GM21619 (cell line): ENCODE data around the gene MICAL3.

ENCODE experiments used
- ATAC-seq: cut with Tn5 transposase; IDR thresholded peaks from one replicate; pipeline ENCODE4 v1.9.1; 2021; ENCODE audit not compliant: unreplicated experiment

MICAL3 gene

DNA sequence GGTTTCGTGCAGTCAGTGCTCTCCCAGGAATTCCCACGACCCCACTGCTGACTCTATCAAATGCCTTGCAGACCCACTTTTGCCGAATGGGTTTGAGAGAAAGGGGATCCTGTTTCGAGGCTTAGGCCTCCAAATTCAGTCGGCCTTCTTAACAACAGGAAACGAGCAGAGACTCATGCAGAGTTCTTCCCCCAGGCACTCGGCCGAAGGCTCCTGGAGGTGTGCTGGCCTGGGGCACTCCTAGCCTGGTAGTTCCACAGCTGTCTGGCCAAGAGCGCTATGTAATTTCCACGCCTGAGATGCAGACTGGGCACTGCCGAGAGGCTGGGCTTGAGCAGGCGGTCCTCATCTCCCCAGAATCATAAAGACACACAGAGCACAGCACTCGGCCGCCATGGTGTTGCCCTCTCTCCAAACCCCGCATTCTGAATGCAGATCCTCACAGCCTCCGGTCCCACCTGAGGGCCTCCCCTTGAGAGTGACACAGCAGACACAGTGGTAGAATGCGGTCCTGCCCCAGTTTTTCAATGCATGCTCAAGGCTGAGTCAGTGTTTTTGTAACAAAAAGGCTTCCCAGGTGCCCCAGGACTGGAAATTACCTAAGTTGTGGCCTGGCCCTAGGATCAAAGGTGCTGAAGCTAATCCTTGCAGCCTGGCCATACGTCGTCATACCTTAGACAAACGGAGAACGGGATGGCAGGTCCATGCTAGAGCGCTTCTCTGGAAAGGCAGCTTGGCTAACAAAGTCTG, 219.9 kb downstream of the MICAL3 start:
- ATAC-seq = no peak

DNA sequence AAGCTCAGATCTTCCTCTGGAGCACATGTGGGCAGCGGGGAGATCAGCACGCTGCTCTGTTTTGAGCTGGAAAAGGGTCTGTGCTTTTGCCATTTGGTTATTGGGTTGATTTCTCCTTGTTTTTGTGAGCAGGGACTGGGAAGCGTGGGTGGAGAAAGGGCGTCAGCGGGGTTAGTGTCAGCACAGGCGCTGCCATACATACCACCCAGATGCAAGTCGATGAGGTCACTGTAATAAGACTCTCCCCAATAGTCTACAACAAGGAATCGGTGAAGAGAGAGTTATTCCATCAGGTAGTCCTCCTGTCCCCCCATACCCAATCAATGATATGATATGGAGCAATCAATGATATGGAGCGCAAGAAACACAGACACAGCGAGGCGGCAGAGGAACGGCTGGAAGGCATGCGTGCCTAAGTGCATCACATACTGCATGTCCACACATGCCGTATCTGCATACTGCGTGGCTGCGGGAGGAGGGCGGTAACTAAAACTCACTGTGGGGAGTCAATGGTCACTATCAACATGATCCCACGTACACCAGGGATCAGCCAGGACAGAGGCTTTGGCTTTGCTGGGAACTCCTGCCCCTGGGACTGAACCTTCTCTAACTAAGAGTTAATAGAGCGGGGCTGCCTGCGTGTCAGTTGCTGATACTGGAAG, 220.6 kb downstream of the MICAL3 start:
- ATAC-seq = no peak

DNA sequence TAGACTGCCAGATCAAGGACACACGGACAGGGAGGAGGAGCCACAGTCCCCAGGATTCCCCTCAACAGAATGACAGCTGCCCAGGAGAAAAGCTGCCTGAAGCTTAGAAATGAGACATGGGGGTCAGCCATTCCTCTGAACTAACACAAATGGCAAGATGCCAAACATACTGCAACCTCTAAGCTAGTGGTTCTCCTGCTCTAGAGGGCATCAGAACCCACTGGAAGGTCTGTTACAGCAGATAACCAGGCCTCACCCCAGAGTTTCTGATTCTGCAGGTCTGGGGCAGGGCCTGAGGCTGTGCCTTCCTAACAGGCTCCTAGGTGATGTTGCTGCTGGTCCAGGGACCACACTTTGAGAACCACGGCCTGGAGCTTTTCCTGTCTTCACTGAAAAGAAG, 221.5 kb downstream of the MICAL3 start:
- no peak for ATAC-seq

DNA sequence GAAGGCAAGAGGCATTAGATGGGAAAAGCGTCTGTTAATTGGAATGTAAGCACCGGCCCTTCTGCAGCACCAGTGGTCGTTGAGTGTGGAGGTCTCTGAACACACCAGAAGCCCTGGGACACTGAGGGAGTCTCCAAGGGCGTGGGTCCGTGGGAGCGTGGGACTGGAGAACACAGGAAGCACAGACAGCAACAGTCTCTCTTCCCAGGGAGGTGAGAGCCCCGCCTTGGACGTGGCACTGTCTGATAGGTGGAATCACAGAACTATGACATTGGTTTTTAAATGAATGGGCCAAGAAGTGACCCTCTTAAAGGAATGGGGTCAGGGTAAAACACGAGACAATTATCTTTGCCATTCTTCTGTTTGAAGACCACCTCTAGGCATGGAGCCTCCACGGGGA, 221.9 kb downstream of the MICAL3 start:
- no peak for ATAC-seq

DNA sequence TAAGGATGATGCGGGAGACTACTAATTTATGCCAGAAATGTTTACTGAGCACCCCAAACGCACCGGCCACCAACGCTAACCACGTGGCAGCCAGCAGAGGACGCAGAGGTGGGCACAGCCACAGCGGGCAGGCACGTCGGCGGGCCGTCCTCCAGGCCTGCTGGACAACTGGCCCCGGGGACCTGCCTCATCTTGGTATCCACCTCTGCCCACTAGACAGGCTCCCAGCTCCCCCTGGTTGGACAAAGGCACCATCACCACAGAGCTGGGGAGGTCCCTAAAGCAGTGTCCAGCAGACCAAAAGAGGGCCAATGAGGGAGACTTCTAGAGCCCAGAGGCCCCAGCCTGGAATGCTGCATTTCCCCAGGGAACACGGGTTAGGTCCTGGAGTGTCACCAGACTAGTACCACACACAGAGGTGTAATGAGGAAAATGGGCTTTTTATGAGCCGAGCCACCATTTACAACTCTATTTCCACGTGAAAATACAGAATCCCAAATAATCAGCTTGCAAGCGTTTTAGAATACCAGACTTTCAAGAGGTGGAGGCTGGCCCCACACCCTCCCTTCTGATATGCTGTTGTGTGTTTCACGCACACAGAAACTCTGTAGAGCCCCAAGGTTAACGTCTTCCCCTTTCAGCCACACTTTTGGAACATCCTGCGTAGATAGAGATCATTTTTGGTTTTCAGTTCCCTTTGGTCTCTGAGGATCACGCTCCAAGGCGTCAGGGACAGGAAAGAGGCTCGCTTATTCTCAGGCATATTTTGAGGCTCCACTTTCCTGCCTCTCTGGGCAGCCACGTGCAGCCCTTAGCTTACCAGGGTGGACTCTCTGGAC, 226.4 kb downstream of the MICAL3 start:
- peak; percentile 37 for ATAC-seq

DNA sequence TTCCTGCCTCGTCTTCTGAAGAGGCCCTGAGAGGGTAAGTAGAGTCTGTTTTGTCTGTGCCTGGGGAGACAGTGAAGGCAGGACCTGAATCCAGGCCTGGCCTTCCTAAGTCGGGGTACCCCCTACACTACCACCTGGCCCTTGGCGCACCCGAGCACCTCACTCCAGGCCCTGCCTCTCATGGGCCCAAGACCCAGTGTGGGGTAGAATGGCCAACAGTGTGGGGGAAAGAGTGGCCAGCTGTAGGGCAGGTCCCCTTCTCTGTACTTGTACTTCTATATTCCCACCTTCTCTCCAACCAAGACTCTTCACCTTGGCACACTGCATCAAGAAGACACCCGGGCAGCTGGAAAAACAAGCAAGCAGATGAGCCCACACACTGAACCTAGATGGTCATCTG, 227.7 kb downstream of the MICAL3 start:
- no peak for ATAC-seq

DNA sequence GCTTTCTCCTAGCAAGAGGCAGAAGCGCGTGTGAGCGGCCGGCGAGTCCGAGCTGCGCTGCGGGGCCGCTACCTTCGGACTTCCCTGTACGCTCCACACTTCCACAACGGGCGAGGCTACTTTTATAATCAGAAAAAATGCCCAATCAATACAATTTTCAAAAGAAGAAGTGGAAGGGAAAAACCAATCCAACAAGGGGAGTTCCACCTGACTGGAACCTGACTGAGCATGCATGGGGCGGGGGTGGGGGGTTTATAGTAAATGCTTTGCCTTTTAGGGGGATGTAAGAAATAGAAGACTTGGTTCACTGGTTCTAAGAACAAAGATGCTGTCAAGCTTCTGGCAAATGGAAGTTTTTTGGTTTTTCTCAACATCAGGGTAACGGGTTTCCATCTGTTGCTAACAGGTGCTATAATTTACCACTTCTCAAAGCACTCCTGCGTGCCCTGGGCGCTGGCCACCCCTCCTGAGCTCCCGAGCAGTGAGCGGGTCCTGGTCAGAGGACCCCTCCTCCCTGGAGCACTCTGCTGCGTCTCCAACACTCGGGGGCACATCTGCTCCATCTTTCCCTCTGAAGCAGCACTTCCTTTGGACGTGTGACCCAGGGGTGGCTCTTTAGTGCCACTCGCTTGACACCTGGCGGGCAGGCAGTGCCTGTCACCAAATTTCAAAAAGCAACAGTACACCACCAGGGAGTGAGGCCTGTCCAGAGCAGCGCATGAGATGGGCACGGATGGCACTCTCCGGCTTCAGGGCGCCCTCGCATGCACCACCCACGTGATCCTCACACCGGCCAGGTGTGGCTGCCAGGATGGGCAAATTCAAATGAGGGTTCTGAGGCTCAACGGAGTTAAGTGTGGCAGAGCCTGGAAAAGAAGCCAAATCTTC, 228.5 kb downstream of the MICAL3 start:
- ATAC-seq = no peak

DNA sequence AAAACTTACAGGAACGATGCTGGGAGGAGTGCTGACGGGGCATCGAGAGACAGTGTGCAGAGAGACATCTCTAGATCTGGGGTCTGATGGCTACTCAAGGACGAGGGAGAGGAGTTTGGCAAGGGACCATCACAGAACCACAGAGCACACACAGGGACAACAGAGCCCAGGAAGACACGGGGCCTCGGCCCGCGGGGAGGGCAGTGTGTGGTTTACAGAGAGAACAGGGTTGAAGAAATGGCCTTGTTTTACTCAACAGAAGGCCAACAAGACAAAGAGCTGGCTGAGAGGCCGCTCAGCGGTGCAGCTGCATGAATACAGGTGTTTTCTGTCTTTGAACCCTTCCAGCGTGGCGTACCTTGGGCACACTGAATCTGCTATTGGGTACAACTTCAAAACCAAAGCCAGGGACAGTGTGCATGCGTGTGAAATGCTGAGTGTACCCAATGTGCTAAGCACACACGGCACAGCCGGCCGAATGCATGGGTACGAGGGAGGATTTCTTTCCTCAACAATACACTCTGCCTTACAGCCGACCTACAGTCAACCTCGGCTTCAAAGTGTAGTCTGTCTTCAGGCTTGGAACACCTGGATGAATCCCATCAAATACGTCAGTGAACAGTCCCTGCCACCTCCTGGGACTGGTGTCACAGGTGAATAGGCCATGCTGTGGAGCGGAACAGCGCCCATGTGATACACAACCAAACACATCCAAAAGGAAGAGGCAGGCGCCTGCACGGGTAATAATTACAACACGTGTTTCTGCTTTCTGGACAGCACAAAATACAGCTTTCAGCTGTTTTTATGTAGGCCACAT, 229.4 kb downstream of the MICAL3 start:
- ATAC-seq = no peak

DNA sequence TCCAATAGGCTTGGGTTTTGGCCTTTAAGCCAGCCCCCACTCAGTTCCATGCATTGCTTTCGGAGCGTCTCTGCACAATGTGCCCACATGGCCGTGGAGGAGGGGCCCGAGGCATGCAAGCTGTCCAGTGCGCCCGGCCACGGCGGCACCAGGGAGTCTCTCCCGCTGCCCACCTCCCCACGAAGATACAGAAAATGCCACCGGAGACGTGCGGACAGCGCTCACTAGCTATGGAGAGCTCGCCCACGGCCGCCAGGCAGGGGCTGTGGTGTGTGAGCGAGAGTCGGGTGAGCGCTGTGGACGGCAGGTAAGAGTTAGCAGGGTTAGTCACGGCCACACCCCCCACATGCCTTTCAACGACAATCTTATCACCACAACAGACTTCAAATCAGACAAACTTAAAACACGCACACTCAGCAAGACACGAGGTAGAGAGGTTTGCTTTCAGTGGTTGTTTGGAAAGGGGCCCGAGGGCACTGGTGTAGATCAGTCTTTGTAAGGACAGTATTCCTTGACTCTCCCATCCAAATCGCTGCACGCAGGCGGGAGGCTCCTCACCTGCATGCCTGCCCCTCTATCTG, 231.4 kb downstream of the MICAL3 start:
- ATAC-seq = no peak

DNA sequence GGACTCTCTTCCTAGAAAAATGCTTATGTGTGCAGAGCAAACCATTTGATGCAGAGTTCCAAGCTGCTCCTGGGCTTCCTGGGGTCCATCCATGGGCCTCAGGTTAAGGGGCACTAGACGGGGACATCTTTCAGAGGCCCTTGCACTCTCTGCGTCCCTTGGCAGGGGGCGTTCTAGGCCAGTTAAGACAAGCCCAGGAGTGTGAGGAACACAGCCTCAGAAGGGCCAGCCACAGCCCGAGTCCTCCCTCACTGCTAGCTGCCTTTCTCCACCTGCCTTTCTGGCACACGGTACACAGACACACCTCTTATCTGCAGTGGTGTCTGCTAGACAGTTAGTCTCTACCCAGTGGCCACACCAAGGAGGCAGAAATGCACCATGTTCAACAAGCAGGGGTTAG, 232.1 kb downstream of the MICAL3 start:
- no peak for ATAC-seq

DNA sequence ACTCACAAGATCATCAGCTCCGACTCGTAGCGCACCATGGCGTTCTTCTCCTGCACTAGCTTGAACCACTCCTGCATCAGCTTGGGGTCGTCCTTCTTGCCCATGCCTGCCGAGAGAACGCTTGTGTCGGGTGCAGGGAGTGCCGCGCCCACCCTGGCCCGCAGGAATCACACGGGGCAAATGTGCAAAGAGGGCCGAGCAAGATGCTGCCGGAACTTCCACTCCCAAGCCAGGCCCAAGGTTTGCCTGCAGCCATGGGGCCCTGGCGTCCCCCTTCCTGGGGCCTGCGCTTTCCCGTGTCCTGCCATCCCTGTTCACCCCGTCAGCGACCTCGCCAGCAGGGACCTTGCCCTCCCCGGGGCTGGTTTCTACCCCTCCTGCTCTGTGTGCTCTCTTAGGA, 233.2 kb downstream of the MICAL3 start:
- no peak for ATAC-seq

DNA sequence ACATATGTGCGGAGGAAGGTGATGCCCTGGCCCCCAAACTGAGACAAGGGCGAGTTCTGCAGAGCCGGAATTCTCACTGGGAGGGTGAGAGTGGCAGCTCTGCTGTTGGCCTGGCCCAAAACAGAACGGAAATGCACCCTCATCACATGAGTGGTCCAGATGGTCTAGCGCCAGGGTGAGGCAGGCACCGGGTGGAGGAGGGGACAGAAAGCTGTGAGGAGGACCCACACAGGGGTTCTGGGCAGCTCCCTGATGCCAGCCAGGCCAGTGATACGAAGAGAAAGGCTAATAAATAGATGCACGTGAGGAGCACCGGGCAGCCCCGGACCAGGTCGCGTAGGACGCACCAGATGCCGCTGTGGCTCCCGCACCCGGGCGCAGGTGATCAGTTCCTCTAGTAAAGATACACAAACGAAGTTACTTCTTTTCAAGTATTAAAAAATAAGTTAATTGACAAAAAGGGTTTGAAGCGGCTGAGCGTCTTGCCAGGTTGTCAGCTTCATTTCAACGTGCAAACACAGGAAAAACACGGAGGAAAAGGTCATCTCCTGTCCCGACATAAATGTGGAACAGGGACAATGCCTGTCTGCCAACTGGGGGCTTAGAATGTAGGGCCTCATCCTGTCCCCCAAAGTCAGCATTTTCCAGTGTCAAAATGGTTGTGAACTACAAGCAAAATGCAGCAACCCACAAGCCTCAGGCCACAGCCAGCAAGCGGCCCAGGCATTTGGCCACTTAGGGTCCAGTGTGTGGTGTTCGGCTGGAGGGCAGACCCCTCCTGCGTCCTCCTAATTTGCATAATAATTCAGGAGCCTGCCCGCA, 234.8 kb downstream of the MICAL3 start:
- ATAC-seq = no peak

DNA sequence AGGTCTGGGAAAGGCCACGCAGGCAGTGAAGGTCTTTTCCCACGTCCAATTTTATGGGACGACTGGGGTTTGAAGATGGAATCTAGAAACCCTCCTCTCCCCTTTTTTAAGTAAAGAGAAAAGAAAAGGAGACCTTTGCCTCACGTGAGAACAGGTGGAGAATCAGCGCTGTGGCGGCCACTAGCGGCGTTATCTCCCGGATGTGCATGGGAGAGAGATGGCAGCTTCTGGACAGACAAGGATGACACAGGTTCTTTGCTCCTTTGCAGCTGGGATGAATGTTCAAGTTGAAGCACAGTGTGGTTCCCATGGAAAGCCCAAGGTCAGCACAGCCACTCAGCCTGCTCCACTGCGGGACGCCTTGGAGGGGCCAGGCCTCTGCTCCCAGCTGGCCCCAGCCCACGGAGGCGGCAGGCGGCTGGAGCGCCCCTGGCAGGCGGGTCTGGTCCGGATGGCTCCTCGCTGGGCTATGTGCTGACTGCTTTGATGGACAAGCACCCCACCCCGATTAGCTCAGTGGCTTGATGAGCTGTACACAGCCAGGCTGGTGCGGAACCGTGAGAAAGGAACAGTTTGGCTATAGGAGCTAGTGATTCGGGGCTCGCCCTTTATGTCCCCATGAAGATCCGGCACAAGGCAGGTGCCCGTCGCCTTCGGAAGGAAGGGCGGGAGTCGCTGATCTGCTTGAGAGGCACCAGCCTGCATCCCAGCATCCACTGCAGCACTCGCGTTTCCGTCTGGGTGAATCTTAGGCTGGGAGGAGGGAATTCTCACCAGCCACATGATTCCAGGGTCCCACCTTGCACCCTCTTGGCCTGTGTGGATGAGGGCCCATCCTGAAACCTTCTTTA, 235.6 kb downstream of the MICAL3 start:
- ATAC-seq = no peak

DNA sequence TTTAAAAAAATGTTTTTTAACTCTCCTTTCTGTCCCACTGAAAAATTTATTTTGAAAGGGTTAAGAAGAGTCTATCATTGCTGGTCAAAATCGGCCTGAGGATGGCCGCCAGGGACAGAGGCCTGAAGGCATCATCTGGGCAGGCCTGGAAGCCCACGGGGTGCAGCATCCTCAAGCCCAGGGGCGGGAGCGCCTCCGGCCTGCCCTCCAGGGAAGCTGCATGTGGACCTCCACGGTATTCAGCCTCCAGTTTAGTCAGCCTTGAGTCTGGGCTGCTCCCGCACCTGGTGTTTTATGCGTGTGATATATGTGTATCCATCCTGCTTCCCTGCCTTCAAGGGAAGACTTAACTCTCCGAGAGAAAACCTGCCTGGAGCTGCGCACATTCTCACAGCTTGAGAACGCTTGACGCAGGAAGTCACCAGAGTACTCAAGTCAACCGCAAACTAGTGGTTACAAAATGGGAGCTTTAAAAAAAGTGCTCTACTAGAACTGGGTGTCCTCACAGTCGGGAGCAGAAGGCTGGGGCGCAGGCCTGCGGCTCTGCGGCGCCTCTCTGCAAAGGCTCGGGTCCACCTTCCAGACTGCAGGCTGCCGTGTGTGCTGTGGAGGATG, 236.5 kb downstream of the MICAL3 start:
- ATAC-seq = no peak

DNA sequence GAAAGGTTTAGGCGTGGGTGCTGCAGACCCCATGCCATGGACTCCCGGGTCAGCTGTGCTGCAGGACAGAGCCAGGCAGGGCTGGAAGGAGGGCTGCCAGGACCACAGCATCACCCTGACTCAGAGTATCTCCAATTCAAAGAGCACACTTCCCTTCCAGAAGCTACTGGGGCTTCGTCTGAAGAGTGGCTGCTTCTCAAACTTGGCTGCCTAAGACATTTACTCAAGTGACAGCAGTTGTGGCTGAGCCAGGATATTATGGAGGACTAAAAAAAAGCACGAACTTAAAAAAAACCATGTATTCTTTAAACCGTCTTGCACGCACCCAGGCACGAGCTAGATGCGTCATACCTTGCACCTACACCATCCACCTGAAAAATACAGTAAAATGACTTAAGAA, 237.1 kb downstream of the MICAL3 start:
- ATAC-seq = no peak

DNA sequence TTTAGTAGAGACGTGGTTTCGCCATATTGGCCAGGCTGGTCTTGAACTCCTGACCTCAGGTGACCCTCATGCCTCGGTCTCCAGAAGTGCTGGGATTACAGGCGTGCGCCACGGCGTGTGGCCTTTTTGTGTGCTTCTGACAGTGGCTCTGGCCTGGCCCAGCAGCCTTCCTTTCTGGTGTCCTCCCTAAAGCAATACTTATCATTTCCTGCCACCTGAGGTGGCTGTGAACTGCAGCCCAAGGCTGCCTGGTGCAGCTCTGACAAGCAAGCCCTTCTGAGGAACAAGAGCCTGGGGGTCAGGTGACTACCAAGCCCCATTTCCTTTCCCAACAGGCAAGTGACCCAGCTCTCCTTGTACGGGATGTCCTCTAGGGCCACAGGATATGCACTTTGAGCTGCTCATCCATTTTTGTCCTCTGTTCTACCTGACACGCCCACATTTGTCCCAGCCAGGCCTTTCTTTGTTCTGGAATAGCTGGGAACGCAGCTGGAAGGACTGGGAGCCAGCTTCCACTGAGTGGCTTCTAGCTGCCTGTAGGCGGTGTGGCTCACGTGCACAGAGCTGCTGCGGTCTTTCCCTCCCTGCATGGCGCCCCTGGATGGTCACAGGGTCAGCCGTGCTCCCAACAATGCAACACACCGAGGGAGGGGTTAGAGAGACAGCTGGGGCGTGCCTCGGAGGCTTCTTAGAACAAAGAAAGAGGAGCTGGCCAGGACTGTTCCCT, 237.8 kb downstream of the MICAL3 start:
- no peak for ATAC-seq
